Ishikawa (cell line): Measurements from ENCODE around the gene INHBB.

Experiments used
- EGR1 ChIP-seq: IDR thresholded peaks from 2 replicates; pipeline ENCODE4 v1.6.1; 2012
- EP300 ChIP-seq: IDR thresholded peaks from 2 replicates; pipeline ENCODE4 v1.6.1; 2012; ENCODE audit warnings: borderline replicate concordance
- FOXM1 ChIP-seq: IDR thresholded peaks from 2 replicates; pipeline ENCODE4 v1.6.1; 2012; ENCODE audit warnings: low read depth, borderline replicate concordance
- YY1 ChIP-seq: IDR thresholded peaks from 2 replicates; pipeline ENCODE4 v1.6.1; 2012; ENCODE audit warnings: low read depth

- TF ChIP-seq FOXM1 = no peak
- TF ChIP-seq EP300 = no peak
- no peak for TF ChIP-seq EGR1
- TF ChIP-seq YY1 = no peak
Measured at GRCh38 chr2:120310136-120310535, 35.8 kb upstream of the INHBB start.
